HG03342 (cell line): ENCODE data around the gene ASRGL1.

Experiments
- ATAC-seq: cut with Tn5 transposase; IDR thresholded peaks from one replicate; pipeline ENCODE4 v1.9.1; 2021; ENCODE audit warnings: mild to moderate bottlenecking, moderate library complexity; ENCODE audit not compliant: unreplicated experiment

Gene ASRGL1

GRCh38 chr11:62438641-62439040 lies 101.4 kb downstream of the ASRGL1 start:
- no peak for ATAC-seq

- ATAC-seq: no peak
Observed at GRCh38 chr11:62439785-62440602, 102.7 kb downstream of the ASRGL1 start.
